ENCODE data around the gene EXOSC7.

DNA sequence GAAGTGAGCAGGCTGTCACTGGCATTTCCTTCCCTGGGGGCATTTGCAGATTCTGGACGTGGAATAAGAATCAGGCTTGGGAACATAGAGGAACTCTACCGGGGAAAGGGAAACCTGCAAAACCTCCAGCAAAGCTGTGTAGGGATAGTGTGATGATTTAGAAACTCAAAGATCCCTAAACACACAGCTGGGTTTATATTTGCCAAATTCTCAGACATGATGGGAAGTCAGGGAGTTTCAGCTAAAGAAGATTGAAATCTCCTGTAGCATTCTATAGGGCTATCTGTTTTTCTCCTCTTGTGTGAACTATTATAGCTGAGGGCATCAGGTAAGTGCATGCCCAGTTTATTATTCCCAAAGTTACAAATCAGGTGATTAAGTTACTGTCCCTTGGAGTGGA, 40.9 kb downstream of the EXOSC7 start:
- no peak for TF ChIP-seq CTCF (IDR thresholded peaks at IDR 0.05; ENCODE audit: insufficient read depth, low read length, poor library complexity, severe bottlenecking)
- TF ChIP-seq EZH2phosphoT487 (conservative IDR thresholded peaks at IDR 0.05; ENCODE audit: low read length), result no peak

Measured in SU-DHL-6 (cell line).